KMS-11 (cell line): ENCODE data around the gene PGM2L1.
A peak's percentile ranks its signal among the peaks of the same experiment; 100 is the strongest.

ENCODE experiments used
- H2AFZ ChIP-seq: fragments of 200-600 bp; sonication (generic); 2 replicates; pipeline ENCODE4 v1.6.1; 2016; ENCODE audit warnings: antibody characterized with exemption, mixed run types, low read depth
- H3K27ac ChIP-seq: fragments of 200-600 bp; sonication (generic); 2 replicates; pipeline ENCODE4 v1.6.1; 2016; ENCODE audit warnings: mild to moderate bottlenecking, mixed run types
- H3K27me3 ChIP-seq: fragments of 200-600 bp; sonication (generic); 2 replicates; pipeline ENCODE4 v1.6.1; 2017; ENCODE audit warnings: mild to moderate bottlenecking, low read depth, mixed run types, moderate library complexity; ENCODE audit not compliant: insufficient read depth
- H3K36me3 ChIP-seq: fragments of 200-600 bp; sonication (generic); 2 replicates; pipeline ENCODE4 v1.6.1; 2017; ENCODE audit warnings: mild to moderate bottlenecking, mixed run types; ENCODE audit not compliant: insufficient read depth
- H3K4me1 ChIP-seq: fragments of 200-600 bp; sonication (generic); 2 replicates; pipeline ENCODE4 v1.6.1; 2016; ENCODE audit warnings: mild to moderate bottlenecking, low read depth, mixed run types; ENCODE audit not compliant: poor library complexity, severe bottlenecking
- H3K4me2 ChIP-seq: fragments of 200-600 bp; sonication (generic); 2 replicates; pipeline ENCODE4 v1.7.0; 2016; ENCODE audit warnings: mild to moderate bottlenecking, mixed run types
- H3K4me3 ChIP-seq: fragments of 200-600 bp; sonication (generic); IDR thresholded peaks from 2 replicates; pipeline ENCODE4 v1.6.1; 2017; ENCODE audit warnings: low read depth, low read length, mixed read lengths; ENCODE audit not compliant: insufficient read depth
- H3K79me2 ChIP-seq: fragments of 200-600 bp; sonication (generic); 2 replicates; pipeline ENCODE4 v1.6.1; 2016; ENCODE audit warnings: low read depth, mixed run types; ENCODE audit not compliant: insufficient read depth
- H3K9ac ChIP-seq: fragments of 200-600 bp; sonication (generic); 2 replicates; pipeline ENCODE4 v1.6.1; 2016; ENCODE audit warnings: mild to moderate bottlenecking, mixed run types
- H4K20me1 ChIP-seq: fragments of 200-600 bp; sonication (generic); 2 replicates; pipeline ENCODE4 v1.6.1; 2016; ENCODE audit warnings: mild to moderate bottlenecking, mixed run types; ENCODE audit not compliant: insufficient read depth
- TF ChIP-seq, protein P1 (sequence below): fragments of 200-600 bp; sonication (generic); conservative IDR thresholded peaks from 2 replicates; pipeline ENCODE4 v1.6.1; 2017; ENCODE audit warnings: low read depth, mild to moderate bottlenecking, antibody characterized with exemption, low read length, moderate library complexity, mixed read lengths

Gene PGM2L1

DNA sequence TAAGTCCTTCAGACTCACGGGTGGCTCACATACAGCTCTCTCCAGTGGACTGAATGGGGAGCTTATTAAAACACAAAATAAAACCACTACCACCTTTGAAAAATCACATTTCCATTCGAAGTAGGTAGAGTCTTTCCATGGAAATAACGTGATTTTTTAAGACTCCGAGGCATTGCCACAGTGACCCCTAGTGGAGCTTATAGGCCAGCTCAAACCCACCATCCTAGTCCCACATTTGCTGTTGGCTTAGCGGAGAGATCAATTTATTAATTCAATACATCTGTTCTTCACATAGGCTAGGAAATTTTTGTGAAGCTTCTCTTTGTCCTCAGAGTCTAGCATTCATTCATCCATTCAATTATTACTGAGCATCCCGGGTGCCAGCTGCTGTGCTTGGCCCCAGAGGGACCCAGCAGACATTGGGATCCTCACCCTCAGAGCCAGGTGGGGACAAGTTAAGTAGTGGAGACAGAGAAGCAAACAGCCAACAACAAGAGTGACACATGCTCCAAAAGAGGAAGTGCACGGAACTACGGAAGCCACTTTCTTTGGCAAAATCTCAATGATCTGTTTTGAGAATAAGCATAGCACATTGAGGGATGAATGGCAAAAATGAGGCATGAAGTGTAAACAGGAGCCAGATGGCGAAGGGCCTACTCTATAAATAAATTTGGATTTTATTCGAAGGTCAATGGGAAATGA lies 76.6 kb downstream of the PGM2L1 start:
- Histone ChIP-seq H3K9ac (no peak overlapping the region), H3K79me2 (no peaks in the 10 kb centered on the region), H3K4me2 (no peak overlapping the region), H4K20me1 (no peaks in the 10 kb centered on the region), H3K36me3 (no peaks in the 10 kb centered on the region), H3K27me3 (no peaks in the 10 kb centered on the region), H2AFZ (no peak overlapping the region), H3K4me3 (no peak overlapping the region), H3K4me1 (no peaks in the 10 kb centered on the region), H3K27ac (no peak overlapping the region)
- TF ChIP-seq, protein P1, sequence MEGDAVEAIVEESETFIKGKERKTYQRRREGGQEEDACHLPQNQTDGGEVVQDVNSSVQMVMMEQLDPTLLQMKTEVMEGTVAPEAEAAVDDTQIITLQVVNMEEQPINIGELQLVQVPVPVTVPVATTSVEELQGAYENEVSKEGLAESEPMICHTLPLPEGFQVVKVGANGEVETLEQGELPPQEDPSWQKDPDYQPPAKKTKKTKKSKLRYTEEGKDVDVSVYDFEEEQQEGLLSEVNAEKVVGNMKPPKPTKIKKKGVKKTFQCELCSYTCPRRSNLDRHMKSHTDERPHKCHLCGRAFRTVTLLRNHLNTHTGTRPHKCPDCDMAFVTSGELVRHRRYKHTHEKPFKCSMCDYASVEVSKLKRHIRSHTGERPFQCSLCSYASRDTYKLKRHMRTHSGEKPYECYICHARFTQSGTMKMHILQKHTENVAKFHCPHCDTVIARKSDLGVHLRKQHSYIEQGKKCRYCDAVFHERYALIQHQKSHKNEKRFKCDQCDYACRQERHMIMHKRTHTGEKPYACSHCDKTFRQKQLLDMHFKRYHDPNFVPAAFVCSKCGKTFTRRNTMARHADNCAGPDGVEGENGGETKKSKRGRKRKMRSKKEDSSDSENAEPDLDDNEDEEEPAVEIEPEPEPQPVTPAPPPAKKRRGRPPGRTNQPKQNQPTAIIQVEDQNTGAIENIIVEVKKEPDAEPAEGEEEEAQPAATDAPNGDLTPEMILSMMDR: peak; percentile 74

- no peaks in the 10 kb centered on the region for H3K79me2 ChIP-seq
- no peaks in the 10 kb centered on the region for H4K20me1 ChIP-seq
- no peak overlapping the region for H2AFZ ChIP-seq
- H3K36me3 ChIP-seq: no peaks in the 10 kb centered on the region
- TF ChIP-seq, protein P1: no peak
- H3K9ac ChIP-seq: no peak overlapping the region
- H3K27ac ChIP-seq: no peak overlapping the region
- no peaks in the 10 kb centered on the region for H3K4me1 ChIP-seq
- H3K4me3 ChIP-seq: no peak overlapping the region
- no peak overlapping the region for H3K4me2 ChIP-seq
- no peaks in the 10 kb centered on the region for H3K27me3 ChIP-seq
Measured at GRCh38 chr11:74320538-74320937, 77.7 kb downstream of the PGM2L1 start.

DNA sequence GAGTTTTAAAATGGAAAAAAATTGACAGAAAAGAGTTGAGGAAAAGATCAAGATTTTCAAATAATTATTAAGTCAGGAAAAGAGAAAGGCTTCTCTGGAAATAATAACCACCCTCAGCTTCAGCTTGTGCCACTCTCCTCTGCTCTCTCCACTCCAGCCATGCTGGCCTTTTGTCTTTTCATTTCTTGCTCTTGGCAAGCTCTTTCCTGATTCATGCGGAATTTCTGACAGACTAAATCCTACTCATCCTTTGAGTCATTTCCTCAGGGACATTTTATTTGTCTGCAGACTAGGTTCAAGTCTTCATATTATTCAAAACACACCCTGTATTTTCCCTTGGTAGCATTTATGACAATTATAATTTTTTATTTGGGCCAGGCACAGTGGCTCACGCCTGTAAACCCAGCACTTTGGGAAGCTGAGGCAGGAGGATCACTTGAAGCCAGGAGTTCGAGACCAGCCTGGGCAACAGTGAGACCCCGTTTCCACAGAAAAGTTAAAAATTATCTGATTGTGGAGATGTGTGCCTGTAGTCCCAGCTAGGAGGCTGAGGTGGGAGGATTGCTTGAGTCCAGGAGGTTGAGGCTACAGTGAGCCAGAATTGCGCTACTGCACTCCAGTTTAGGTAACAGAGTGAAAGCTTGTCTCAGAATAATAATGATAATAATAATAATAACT lies 79.0 kb downstream of the PGM2L1 start:
- H4K20me1 ChIP-seq: no peaks in the 10 kb centered on the region
- no peaks in the 10 kb centered on the region for H3K4me1 ChIP-seq
- no peak overlapping the region for H3K4me2 ChIP-seq
- no peak overlapping the region for H3K27ac ChIP-seq
- H3K9ac ChIP-seq: no peak overlapping the region
- no peaks in the 10 kb centered on the region for H3K79me2 ChIP-seq
- no peak overlapping the region for H3K4me3 ChIP-seq
- H2AFZ ChIP-seq: no peak overlapping the region
- H3K27me3 ChIP-seq: no peaks in the 10 kb centered on the region
- TF ChIP-seq, protein P1: no peak
- no peaks in the 10 kb centered on the region for H3K36me3 ChIP-seq

DNA sequence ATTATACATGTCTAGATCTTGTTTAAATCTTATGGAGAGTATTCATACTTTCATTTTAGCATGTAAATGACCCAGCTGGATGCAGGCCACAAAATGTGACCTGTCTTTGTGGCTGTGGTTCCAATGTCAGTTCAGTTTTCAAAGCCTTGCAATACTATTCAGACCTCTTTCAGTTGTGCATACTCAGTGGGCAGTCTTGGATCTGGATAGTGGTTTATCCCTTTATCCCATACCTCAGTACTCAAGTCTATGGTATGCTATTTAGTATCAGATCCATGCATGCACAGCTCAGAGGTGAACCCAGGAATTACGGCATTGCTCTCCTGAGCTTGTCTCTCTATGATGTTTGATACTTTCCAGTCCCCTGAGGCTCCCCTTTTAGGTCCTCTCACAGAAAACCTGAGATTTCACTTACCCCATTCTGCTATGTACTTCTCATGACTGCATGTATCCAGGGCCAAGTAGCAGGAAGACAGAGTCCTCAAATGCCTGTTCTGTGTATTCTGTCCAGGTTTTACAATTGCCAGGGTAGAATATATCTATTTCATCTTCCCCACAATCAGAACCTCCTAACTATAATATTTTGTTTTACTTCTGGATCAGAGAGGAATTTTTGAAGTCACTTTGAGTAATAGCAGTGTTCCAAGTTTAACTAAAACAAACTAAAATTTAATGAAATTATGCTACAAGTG lies 79.8 kb downstream of the PGM2L1 start:
- Histone ChIP-seq H3K4me3 (no peak overlapping the region), H3K27ac (no peak overlapping the region), H3K4me1 (no peaks in the 10 kb centered on the region), H3K36me3 (no peaks in the 10 kb centered on the region), H3K4me2 (no peak overlapping the region), H3K9ac (no peak overlapping the region), H2AFZ (no peak overlapping the region), H4K20me1 (no peaks in the 10 kb centered on the region), H3K79me2 (no peaks in the 10 kb centered on the region), H3K27me3 (no peaks in the 10 kb centered on the region)
- TF ChIP-seq, protein P1: no peak
